Keratinocyte (primary cell): ENCODE data around the gene HSPB2. TPM values are rescaled to one million over a fixed set of nuclear protein-coding genes. Genes with fewer than 3 reads are reported as not detected.
A peak's percentile ranks its signal among the peaks of the same experiment; 100 is the strongest.

Experiments
- DNase-seq: peaks from one replicate; pipeline ENCODE4 v3.0.0-alpha.2; 2011; ENCODE audit warnings: low read depth, missing footprints, low spot score
- FAIRE-seq: peaks from 2 replicates; lab custom pipeline; 2011; peaks lifted over from hg19 to GRCh38; lab: Jason Lieb, UNC
- H2AFZ ChIP-seq: 2 replicates; pipeline ENCODE4 v1.6.0; 2012; ENCODE audit warnings: low read length, control low read depth, inconsistent platforms; ENCODE audit not compliant: control insufficient read depth
- H3K27ac ChIP-seq: 2 replicates; pipeline ENCODE4 v1.5.1; 2011; ENCODE audit warnings: low read length; ENCODE audit not compliant: control insufficient read depth, insufficient read depth
- H3K27me3 ChIP-seq: 3 replicates; pipeline ENCODE4 v1.6.0; 2011; ENCODE audit warnings: low read length; ENCODE audit not compliant: control insufficient read depth, insufficient read depth; ENCODE audit errors: extremely low read depth
- H3K36me3 ChIP-seq, 2 experiments: 2 replicates in 1 of 2; 3 replicates in 1 of 2; pipeline ENCODE4 v1.5.1; 2011; ENCODE audit warnings: low read length in 2 of 2, mild to moderate bottlenecking in 1 of 2; ENCODE audit not compliant: control insufficient read depth in 2 of 2, insufficient read depth in 2 of 2; ENCODE audit errors: extremely low read depth in 1 of 2
- H3K4me1 ChIP-seq: 3 replicates; pipeline ENCODE4 v1.5.1; 2011; ENCODE audit warnings: low read length; ENCODE audit not compliant: control insufficient read depth, insufficient read depth; ENCODE audit errors: extremely low read depth
- H3K4me2 ChIP-seq: 3 replicates; pipeline ENCODE4 v1.6.0; 2011; ENCODE audit warnings: low read depth, low read length; ENCODE audit not compliant: control insufficient read depth, insufficient read depth; ENCODE audit errors: extremely low read depth
- H3K4me3 ChIP-seq, 3 experiments: fragments of 200-600 bp in 1 of 3; sonication (generic) in 1 of 3; 2 replicates in 2 of 3; 3 replicates in 1 of 3; pipeline ENCODE4 v1.5.1; 2011 to 2016; ENCODE audit warnings: low read length in 3 of 3, mild to moderate bottlenecking in 3 of 3, control low read depth in 2 of 3, inconsistent platforms in 1 of 3, low read depth in 1 of 3, mixed read lengths in 1 of 3, mixed run types in 1 of 3, moderate library complexity in 1 of 3; ENCODE audit not compliant: control insufficient read depth in 2 of 3, insufficient read depth in 2 of 3; ENCODE audit errors: extremely low read depth in 1 of 3
- H3K79me2 ChIP-seq: 2 replicates; pipeline ENCODE4 v1.6.0; 2012; ENCODE audit warnings: low read length; ENCODE audit not compliant: control insufficient read depth, insufficient read depth
- H3K9ac ChIP-seq: 3 replicates; pipeline ENCODE4 v1.6.0; 2011; ENCODE audit warnings: low read length; ENCODE audit not compliant: control insufficient read depth, insufficient read depth; ENCODE audit errors: extremely low read depth
- H3K9me1 ChIP-seq: 3 replicates; pipeline ENCODE4 v1.6.0; 2011; ENCODE audit warnings: low read length; ENCODE audit not compliant: control insufficient read depth, insufficient read depth; ENCODE audit errors: extremely low read depth
- H3K9me3 ChIP-seq: 2 replicates; pipeline ENCODE4 v1.5.1; 2012; ENCODE audit warnings: low read depth, low read length; ENCODE audit not compliant: control insufficient read depth
- H4K20me1 ChIP-seq: 3 replicates; pipeline ENCODE4 v1.6.0; 2011; ENCODE audit warnings: low read length; ENCODE audit not compliant: control insufficient read depth, insufficient read depth; ENCODE audit errors: extremely low read depth
- EZH2 ChIP-seq: IDR thresholded peaks from one replicate; pipeline ENCODE4 v1.6.1; 2012; ENCODE audit warnings: inconsistent platforms, mild to moderate bottlenecking, low read length, moderate library complexity
- dilution Hi-C: fragments of 300-500 bp; cut with MboI; formaldehyde crosslinking; loops from one replicate; pipeline ENCODE4 v1.7.0; 2020; ENCODE audit warnings: low sequenced_read_pairs; ENCODE audit not compliant: extremely low pct_ligation_motif_present
- polyA plus RNA-seq, 5 experiments: library from polyadenylated mRNA; depleted of rRNA in 3 of 5; stranded (reverse) in 3 of 5; stranded (forward) in 1 of 5; unstranded in 1 of 5; fragments of >200 nt; gene quantifications; 1 replicate in 1 of 5; 2 replicates in 3 of 5; 3 replicates in 1 of 5; pipeline versions ENCODE4 v1.2.1 to v1.2.3, GENCODE V29; 2011 to 2012; ENCODE audit warnings: missing spikeins in 2 of 5, low read depth in 1 of 5, low replicate concordance in 1 of 5
- TF ChIP-seq, protein P1 (sequence below), 3 experiments: IDR thresholded peaks in 1 of 3; conservative IDR thresholded peaks in 1 of 3; optimal IDR thresholded peaks in 1 of 3; 2 replicates in 2 of 3; 3 replicates in 1 of 3; pipeline versions ENCODE3 to v1.5.1; 2011; ENCODE audit warnings: low read length in 3 of 3, mild to moderate bottlenecking in 3 of 3, moderate library complexity in 2 of 3, control low read depth in 1 of 3, inconsistent platforms in 1 of 3; ENCODE audit not compliant: insufficient read depth in 2 of 3; ENCODE audit errors: extremely low read depth in 1 of 3

The HSPB2 gene
- polyA plus RNA-seq, 1 donor (not counting 4 experiments of a cell fraction or from before 2014, with no cell fraction given): 0.22 TPM

GRCh38 chr11:111878849-111879636 lies 33.5 kb upstream of the HSPB2 start, which contains the start of the genes CFAP68 and FDXACB1:
Gene CFAP68, plus strand, starts transcription at chr11:111879541. Its CDS starts 20 bp downstream, at chr11:111879561.
Gene FDXACB1, minus strand, starts transcription at chr11:111879165. Its CDS starts 33 bp downstream, at chr11:111879132.
- H3K9me3 ChIP-seq: no peaks in the 10 kb centered on the region
- dilution Hi-C loops: no loop called here
- H3K9me1 ChIP-seq: no peaks in the 10 kb centered on the region
- no peaks in the 10 kb centered on the region for H3K27me3 ChIP-seq
- peak within 1 kb of the TSS; percentile 53 to 96 (median 91) for H3K4me3 ChIP-seq
- TF ChIP-seq, protein P1, sequence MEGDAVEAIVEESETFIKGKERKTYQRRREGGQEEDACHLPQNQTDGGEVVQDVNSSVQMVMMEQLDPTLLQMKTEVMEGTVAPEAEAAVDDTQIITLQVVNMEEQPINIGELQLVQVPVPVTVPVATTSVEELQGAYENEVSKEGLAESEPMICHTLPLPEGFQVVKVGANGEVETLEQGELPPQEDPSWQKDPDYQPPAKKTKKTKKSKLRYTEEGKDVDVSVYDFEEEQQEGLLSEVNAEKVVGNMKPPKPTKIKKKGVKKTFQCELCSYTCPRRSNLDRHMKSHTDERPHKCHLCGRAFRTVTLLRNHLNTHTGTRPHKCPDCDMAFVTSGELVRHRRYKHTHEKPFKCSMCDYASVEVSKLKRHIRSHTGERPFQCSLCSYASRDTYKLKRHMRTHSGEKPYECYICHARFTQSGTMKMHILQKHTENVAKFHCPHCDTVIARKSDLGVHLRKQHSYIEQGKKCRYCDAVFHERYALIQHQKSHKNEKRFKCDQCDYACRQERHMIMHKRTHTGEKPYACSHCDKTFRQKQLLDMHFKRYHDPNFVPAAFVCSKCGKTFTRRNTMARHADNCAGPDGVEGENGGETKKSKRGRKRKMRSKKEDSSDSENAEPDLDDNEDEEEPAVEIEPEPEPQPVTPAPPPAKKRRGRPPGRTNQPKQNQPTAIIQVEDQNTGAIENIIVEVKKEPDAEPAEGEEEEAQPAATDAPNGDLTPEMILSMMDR (optimal IDR thresholded peaks at IDR 0.05 in 1 of 3, IDR thresholded peaks at IDR 0.05 in 1 of 3, conservative IDR thresholded peaks at IDR 0.05 in 1 of 3; ENCODE audit: extremely low read depth in 1 of 3, insufficient read depth in 2 of 3, low read length in 3 of 3): peak; percentile 87 to 99 (median 91)
- TF ChIP-seq EZH2: no peak
- H3K27ac ChIP-seq: peak within 1 kb of the TSS; percentile 100
- H3K9ac ChIP-seq: peak within 1 kb of the TSS; percentile 98
- peak within 1 kb of the TSS; percentile 98 for H3K4me2 ChIP-seq
- no peaks in the 10 kb centered on the region for H3K79me2 ChIP-seq
- peak within 1 kb of the TSS; percentile 100 for H2AFZ ChIP-seq
- peaks cover 8% of the 10 kb centered on the region for H3K4me1 ChIP-seq
- no peaks in the 10 kb centered on the region for H4K20me1 ChIP-seq
- FAIRE-seq (peak; percentile 76), DNase-seq (peak; percentile 76)
- H3K36me3 ChIP-seq: no peaks in the 10 kb centered on the region

- Histone ChIP-seq H3K27ac (peak overlapping the region; percentile 100), H3K4me3 (peak overlapping the region; percentile 53 to 96 (median 91)), H3K9ac (peak overlapping the region; percentile 98), H3K27me3 (no peaks in the 10 kb centered on the region), H3K79me2 (no peaks in the 10 kb centered on the region), H3K4me1 (peaks cover 8% of the 10 kb centered on the region), H3K36me3 (no peaks in the 10 kb centered on the region), H3K4me2 (peak overlapping the region; percentile 98), H3K9me1 (no peaks in the 10 kb centered on the region), H2AFZ (peak overlapping the region; percentile 100), H4K20me1 (no peaks in the 10 kb centered on the region), H3K9me3 (no peaks in the 10 kb centered on the region)
- dilution Hi-C loops: no loop called here
- TF ChIP-seq, protein P1 (optimal IDR thresholded peaks at IDR 0.05 in 1 of 3, IDR thresholded peaks at IDR 0.05 in 1 of 3, conservative IDR thresholded peaks at IDR 0.05 in 1 of 3; ENCODE audit: extremely low read depth in 1 of 3, insufficient read depth in 2 of 3, low read length in 3 of 3): no peak
- no peak for TF ChIP-seq EZH2
- DNase-seq (no peak), FAIRE-seq (no peak)
Measured at GRCh38 chr11:111879637-111879960, 32.9 kb upstream of the HSPB2 start.
